Stimulated activated effector memory CD8-positive, alpha-beta T cell treated with anti-CD3 and anti-CD28 coated beads, Interleukin-12 subunit alpha, Interleukin-12 subunit beta, amount 100 ng/mL, for 72 hours (primary cell): ENCODE data around the gene UBAP1L.
A peak's percentile ranks its signal among the peaks of the same experiment; 100 is the strongest.
"Not testable (repeated sequence)": the region's sequence is repeated elsewhere in the genome, so short reads cannot be mapped to it uniquely, and the experiment has no call there.

Experiments
- ATAC-seq: fragments of 150-1000 bp; cut with Tn5 transposase; 2 replicates; pipeline ENCODE4 v1.10.0; 2021
- DNase-seq, 2 donors: peaks; one replicate each; pipeline ENCODE4 v3.0.0; 2021 to 2022; ENCODE audit warnings: low spot score in 2 of 2
- H3K27ac Mint-ChIP-seq: one replicate; pipeline ENCODE4 v1.8.0; 2022; ENCODE audit warnings: mild to moderate bottlenecking, mixed read lengths
- H3K36me3 Mint-ChIP-seq: one replicate; pipeline ENCODE4 v1.8.0; 2022; ENCODE audit warnings: mild to moderate bottlenecking, mixed read lengths
- H3K4me1 Mint-ChIP-seq: one replicate; pipeline ENCODE4 v1.8.0; 2022; ENCODE audit warnings: mixed read lengths
- H3K4me3 Mint-ChIP-seq: one replicate; pipeline ENCODE4 v1.8.0; 2022; ENCODE audit warnings: mild to moderate bottlenecking, mixed read lengths
- H3K9me3 Mint-ChIP-seq: one replicate; pipeline ENCODE4 v1.8.0; 2022; ENCODE audit warnings: mixed read lengths

Gene UBAP1L

GRCh38 chr15:65106011-65106590, 8.9 kb downstream of the UBAP1L start:
- Mint-ChIP-seq H3K9me3 (no peaks in the 10 kb centered on the region), H3K4me3 (no peak overlapping the region), H3K36me3 (peaks cover 72% of the 10 kb centered on the region), H3K4me1 (peaks cover 23% of the 10 kb centered on the region), H3K27ac (no peak overlapping the region)
- no peak for ATAC-seq
- no peak for DNase-seq

GRCh38 chr15:65105038-65105437, 10.0 kb downstream of the UBAP1L start:
- H3K9me3 Mint-ChIP-seq, result no peaks in the 10 kb centered on the region
- ATAC-seq, result no peak
- H3K4me3 Mint-ChIP-seq, result no peak overlapping the region
- DNase-seq, result no peak
- H3K4me1 Mint-ChIP-seq, result peaks cover 17% of the 10 kb centered on the region
- peaks cover 72% of the 10 kb centered on the region for H3K36me3 Mint-ChIP-seq
- H3K27ac Mint-ChIP-seq, result no peak overlapping the region

- H3K36me3 Mint-ChIP-seq, result peaks cover 70% of the 10 kb centered on the region
- H3K9me3 Mint-ChIP-seq, result no peaks in the 10 kb centered on the region
- DNase-seq (no peak), ATAC-seq (no peak)
- H3K4me1 Mint-ChIP-seq, result peaks cover 17% of the 10 kb centered on the region
- no peak overlapping the region for H3K27ac Mint-ChIP-seq
- no peak overlapping the region for H3K4me3 Mint-ChIP-seq
Observed at GRCh38 chr15:65102912-65103311, 12.1 kb downstream of the UBAP1L start.

- Mint-ChIP-seq H3K4me3 (no peak overlapping the region), H3K27ac (no peak overlapping the region), H3K9me3 (no peaks in the 10 kb centered on the region), H3K36me3 (peaks cover 70% of the 10 kb centered on the region), H3K4me1 (peaks cover 17% of the 10 kb centered on the region)
- DNase-seq, result no peak
- ATAC-seq, result no peak
Observed at GRCh38 chr15:65101891-65102708, 12.9 kb downstream of the UBAP1L start.

GRCh38 chr15:65101411-65101890, 13.5 kb downstream of the UBAP1L start:
- Mint-ChIP-seq H3K4me3 (no peak overlapping the region), H3K9me3 (no peaks in the 10 kb centered on the region), H3K36me3 (peaks cover 64% of the 10 kb centered on the region), H3K4me1 (peaks cover 17% of the 10 kb centered on the region), H3K27ac (no peak overlapping the region)
- ATAC-seq (peak; percentile 37), DNase-seq (peak; percentile 38 to 68)

GRCh38 chr15:65100442-65100841, 14.6 kb downstream of the UBAP1L start:
- no peak for DNase-seq
- Mint-ChIP-seq H3K4me1 (peaks cover 12% of the 10 kb centered on the region), H3K36me3 (peaks cover 54% of the 10 kb centered on the region), H3K9me3 (no peaks in the 10 kb centered on the region), H3K27ac (no peak overlapping the region), H3K4me3 (no peak overlapping the region)
- no peak for ATAC-seq

- not testable (repeated sequence) for H3K4me3 Mint-ChIP-seq
Observed at GRCh38 chr15:65099801-65100200, 15.2 kb downstream of the UBAP1L start.

GRCh38 chr15:65099336-65099735, 15.7 kb downstream of the UBAP1L start:
- no peak overlapping the region for H3K4me3 Mint-ChIP-seq
- H3K36me3 Mint-ChIP-seq, result peaks cover 44% of the 10 kb centered on the region
- peaks cover 12% of the 10 kb centered on the region for H3K4me1 Mint-ChIP-seq

More at GRCh38 chr15:65099801-65100200, 15.2 kb downstream of the UBAP1L start:
- not testable (repeated sequence) for DNase-seq, H3K9me3 Mint-ChIP-seq, ATAC-seq, H3K27ac Mint-ChIP-seq
- Mint-ChIP-seq H3K36me3 (peaks cover 48% of the 10 kb centered on the region), H3K4me1 (peaks cover 12% of the 10 kb centered on the region)

GRCh38 chr15:65097651-65098263, 17.2 kb downstream of the UBAP1L start:
- H3K36me3 Mint-ChIP-seq, result peaks cover 34% of the 10 kb centered on the region
- no peak for ATAC-seq

More at GRCh38 chr15:65099336-65099735, 15.7 kb downstream of the UBAP1L start:
- H3K27ac Mint-ChIP-seq, result no peak overlapping the region
- ATAC-seq, result no peak
- DNase-seq, result no peak
- H3K9me3 Mint-ChIP-seq, result no peaks in the 10 kb centered on the region

GRCh38 chr15:65096481-65097385, 18.3 kb downstream of the UBAP1L start:
- peaks cover 32% of the 10 kb centered on the region for H3K36me3 Mint-ChIP-seq
- H3K27ac Mint-ChIP-seq, result peak overlapping the region; percentile 71
- no peak for ATAC-seq
- no peaks in the 10 kb centered on the region for H3K9me3 Mint-ChIP-seq
- peaks cover 6% of the 10 kb centered on the region for H3K4me1 Mint-ChIP-seq
- DNase-seq, result no peak
- no peak overlapping the region for H3K4me3 Mint-ChIP-seq

More at GRCh38 chr15:65097651-65098263, 17.2 kb downstream of the UBAP1L start:
- H3K9me3 Mint-ChIP-seq, result no peaks in the 10 kb centered on the region
- no peak overlapping the region for H3K4me3 Mint-ChIP-seq
- no peak for DNase-seq
- no peak overlapping the region for H3K27ac Mint-ChIP-seq
- H3K4me1 Mint-ChIP-seq, result peaks cover 7% of the 10 kb centered on the region

GRCh38 chr15:65095747-65096104, 19.3 kb downstream of the UBAP1L start:
- H3K9me3 Mint-ChIP-seq, result no peaks in the 10 kb centered on the region
- DNase-seq (no peak), ATAC-seq (no peak)
- H3K4me3 Mint-ChIP-seq, result no peak overlapping the region
- H3K36me3 Mint-ChIP-seq, result peaks cover 22% of the 10 kb centered on the region
- H3K27ac Mint-ChIP-seq, result no peak overlapping the region
- H3K4me1 Mint-ChIP-seq, result no peaks in the 10 kb centered on the region

GRCh38 chr15:65095011-65095746, 19.8 kb downstream of the UBAP1L start:
- no peak for DNase-seq
- no peaks in the 10 kb centered on the region for H3K9me3 Mint-ChIP-seq
- H3K27ac Mint-ChIP-seq, result peak overlapping the region; percentile 67
- no peaks in the 10 kb centered on the region for H3K4me1 Mint-ChIP-seq
- peaks cover 20% of the 10 kb centered on the region for H3K36me3 Mint-ChIP-seq
- ATAC-seq, result no peak
- no peak overlapping the region for H3K4me3 Mint-ChIP-seq

- H3K27ac Mint-ChIP-seq, result peak overlapping the region; percentile 67
- no peaks in the 10 kb centered on the region for H3K4me1 Mint-ChIP-seq
- H3K4me3 Mint-ChIP-seq, result no peak overlapping the region
- no peak for ATAC-seq
- no peaks in the 10 kb centered on the region for H3K9me3 Mint-ChIP-seq
- DNase-seq, result no peak
- peaks cover 20% of the 10 kb centered on the region for H3K36me3 Mint-ChIP-seq
Observed at GRCh38 chr15:65094294-65094995, 20.6 kb downstream of the UBAP1L start.

- DNase-seq, H3K9me3 Mint-ChIP-seq, H3K4me3 Mint-ChIP-seq, H3K4me1 Mint-ChIP-seq, H3K27ac Mint-ChIP-seq, ATAC-seq: not testable (repeated sequence)
- H3K36me3 Mint-ChIP-seq, result peaks cover 17% of the 10 kb centered on the region
Observed at GRCh38 chr15:65093793-65094170, 21.2 kb downstream of the UBAP1L start.
